SU-DHL-6 (cell line): Measurements from ENCODE around the gene SEZ6L.

Experiments
- EZH2phosphoT487 ChIP-seq: fragments of 200-600 bp; sonication (generic), shearing (Covaris generic); conservative IDR thresholded peaks from 2 replicates; pipeline ENCODE4 v1.6.1; 2018; ENCODE audit warnings: mild to moderate bottlenecking, antibody characterized with exemption, low read length, moderate library complexity, mixed read lengths
- TF ChIP-seq, protein P1 (sequence below): fragments of 200-600 bp; sonication (generic); IDR thresholded peaks from one replicate; pipeline ENCODE4 v1.5.1; 2017; ENCODE audit warnings: antibody characterized with exemption, mild to moderate bottlenecking, low read length, moderate library complexity; ENCODE audit not compliant: insufficient read depth, poor library complexity, severe bottlenecking

DNA sequence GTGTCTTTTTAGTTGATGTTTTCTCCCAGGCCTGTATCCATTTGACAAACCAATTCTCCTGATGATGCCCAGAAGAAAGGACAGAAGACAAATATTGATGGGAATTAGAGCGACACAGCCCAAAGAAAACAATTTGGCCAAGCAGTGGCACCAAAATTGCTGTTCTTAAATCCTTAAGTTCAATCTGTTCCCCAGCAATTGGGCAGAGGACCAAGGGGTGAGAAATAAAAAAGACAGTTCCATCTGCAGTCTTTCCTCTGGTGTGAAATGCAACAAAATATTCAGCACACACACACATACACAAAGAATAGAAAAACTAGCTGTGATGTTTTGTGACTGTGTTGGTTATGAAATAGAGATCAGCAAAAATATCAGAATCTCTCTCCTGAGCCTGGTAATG, 221.8 kb downstream of the SEZ6L start:
- TF ChIP-seq, protein P1, sequence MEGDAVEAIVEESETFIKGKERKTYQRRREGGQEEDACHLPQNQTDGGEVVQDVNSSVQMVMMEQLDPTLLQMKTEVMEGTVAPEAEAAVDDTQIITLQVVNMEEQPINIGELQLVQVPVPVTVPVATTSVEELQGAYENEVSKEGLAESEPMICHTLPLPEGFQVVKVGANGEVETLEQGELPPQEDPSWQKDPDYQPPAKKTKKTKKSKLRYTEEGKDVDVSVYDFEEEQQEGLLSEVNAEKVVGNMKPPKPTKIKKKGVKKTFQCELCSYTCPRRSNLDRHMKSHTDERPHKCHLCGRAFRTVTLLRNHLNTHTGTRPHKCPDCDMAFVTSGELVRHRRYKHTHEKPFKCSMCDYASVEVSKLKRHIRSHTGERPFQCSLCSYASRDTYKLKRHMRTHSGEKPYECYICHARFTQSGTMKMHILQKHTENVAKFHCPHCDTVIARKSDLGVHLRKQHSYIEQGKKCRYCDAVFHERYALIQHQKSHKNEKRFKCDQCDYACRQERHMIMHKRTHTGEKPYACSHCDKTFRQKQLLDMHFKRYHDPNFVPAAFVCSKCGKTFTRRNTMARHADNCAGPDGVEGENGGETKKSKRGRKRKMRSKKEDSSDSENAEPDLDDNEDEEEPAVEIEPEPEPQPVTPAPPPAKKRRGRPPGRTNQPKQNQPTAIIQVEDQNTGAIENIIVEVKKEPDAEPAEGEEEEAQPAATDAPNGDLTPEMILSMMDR, result no peak
- no peak for TF ChIP-seq EZH2phosphoT487
